GM20000 (cell line): ENCODE results near the gene HMBS.

Experiments used
- DNase-seq: peaks from one replicate; pipeline ENCODE4 v3.0.0; 2012; ENCODE audit warnings: low spot score
- CTCF ChIP-seq: IDR thresholded peaks from 2 replicates; pipeline ENCODE4 v1.5.1; 2012; ENCODE audit warnings: mild to moderate bottlenecking, control low read depth; ENCODE audit errors: extremely low read depth, missing control alignments

HMBS gene

GRCh38 chr11:119106564-119107537 lies 22.2 kb downstream of the HMBS start, which contains the start of gene C2CD2L:
Gene C2CD2L (plus strand): TSS chr11:119107344. CDS start chr11:119107742, 398 bp downstream.
- peak; percentile 98 for DNase-seq
- TF ChIP-seq CTCF, result no peak

GRCh38 chr11:119107538-119108145 lies 23.0 kb downstream of the HMBS start:
- DNase-seq, result peak; percentile 59
- TF ChIP-seq CTCF, result no peak

- TF ChIP-seq CTCF, result no peak
- DNase-seq, result peak; percentile 58
These were observed 23.6 kb downstream of the HMBS start for GRCh38 chr11:119108146-119108856.

DNA sequence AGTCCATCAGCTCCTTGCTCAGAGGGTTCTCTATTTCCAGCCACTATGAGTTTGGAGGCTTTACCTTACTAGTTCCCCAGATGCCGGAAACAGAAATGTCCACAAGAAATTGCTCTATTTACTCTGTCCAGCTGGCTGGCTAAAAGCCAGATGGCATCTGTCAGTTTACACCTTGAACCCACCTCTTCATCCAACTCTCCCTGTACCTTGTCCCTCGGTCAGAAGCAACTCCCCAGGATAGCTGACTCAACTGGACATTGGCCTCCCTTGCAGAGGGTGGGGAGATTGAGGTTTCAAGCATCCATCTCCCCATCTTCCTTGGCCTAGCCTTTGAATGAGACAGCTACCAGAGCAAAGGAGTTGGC lies 24.2 kb downstream of the HMBS start:
- no peak for TF ChIP-seq CTCF
- no peak for DNase-seq

DNA sequence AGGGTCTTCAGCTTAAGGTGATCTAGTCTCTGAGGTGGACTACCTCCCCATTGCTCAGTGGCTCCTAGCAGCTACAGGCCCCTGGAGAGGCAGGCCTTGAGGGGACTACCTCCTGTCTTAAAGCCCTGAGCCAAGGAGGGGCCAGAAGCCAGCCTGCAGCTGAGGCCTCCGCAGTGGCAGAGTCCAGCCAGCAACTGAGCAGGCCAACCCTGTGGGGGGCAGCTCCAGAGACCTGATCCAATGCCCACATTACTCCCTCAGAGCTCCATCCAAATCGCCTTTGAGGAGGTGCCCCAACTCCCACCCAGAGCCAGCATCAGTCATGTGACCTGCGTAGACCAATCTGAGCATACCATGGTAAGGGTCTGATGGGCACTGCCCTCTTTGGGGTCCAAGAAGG lies 25.2 kb downstream of the HMBS start:
- DNase-seq, result no peak
- no peak for TF ChIP-seq CTCF

GRCh38 chr11:119110439-119110838 lies 25.8 kb downstream of the HMBS start:
- TF ChIP-seq CTCF, result no peak
- DNase-seq, result no peak
